ENCODE data around the gene FGR. TPM values are rescaled to one million over a fixed set of nuclear protein-coding genes. Genes with fewer than 3 reads are reported as not detected.

Gene FGR
- total and polyA plus RNA-seq, 2 of the 13 experiments (the other 11 are each of a cell fraction or from before 2014, with no cell fraction given): not detected

GRCh38 chr1:27574001-27574781 is 60.8 kb downstream of the FGR start (continued):
- TF ChIP-seq ZNF142 (CRISPR knock-in tag; IDR thresholded peaks at IDR 0.05): no peak
- no peak for TF ChIP-seq ZNF572 (CRISPR knock-in tag; IDR thresholded peaks at IDR 0.05)
- TF ChIP-seq ZNF354B (CRISPR knock-in tag; IDR thresholded peaks at IDR 0.05): no peak
- no peak for TF ChIP-seq GTF2F1 (IDR thresholded peaks at IDR 0.05; ENCODE audit: low read length)
- TF ChIP-seq PITX1 (CRISPR knock-in tag; IDR thresholded peaks at IDR 0.05): no peak
- TF ChIP-seq NAIF1 (CRISPR knock-in tag; IDR thresholded peaks at IDR 0.05; ENCODE audit: borderline replicate concordance): no peak
- TF ChIP-seq, protein P1, sequence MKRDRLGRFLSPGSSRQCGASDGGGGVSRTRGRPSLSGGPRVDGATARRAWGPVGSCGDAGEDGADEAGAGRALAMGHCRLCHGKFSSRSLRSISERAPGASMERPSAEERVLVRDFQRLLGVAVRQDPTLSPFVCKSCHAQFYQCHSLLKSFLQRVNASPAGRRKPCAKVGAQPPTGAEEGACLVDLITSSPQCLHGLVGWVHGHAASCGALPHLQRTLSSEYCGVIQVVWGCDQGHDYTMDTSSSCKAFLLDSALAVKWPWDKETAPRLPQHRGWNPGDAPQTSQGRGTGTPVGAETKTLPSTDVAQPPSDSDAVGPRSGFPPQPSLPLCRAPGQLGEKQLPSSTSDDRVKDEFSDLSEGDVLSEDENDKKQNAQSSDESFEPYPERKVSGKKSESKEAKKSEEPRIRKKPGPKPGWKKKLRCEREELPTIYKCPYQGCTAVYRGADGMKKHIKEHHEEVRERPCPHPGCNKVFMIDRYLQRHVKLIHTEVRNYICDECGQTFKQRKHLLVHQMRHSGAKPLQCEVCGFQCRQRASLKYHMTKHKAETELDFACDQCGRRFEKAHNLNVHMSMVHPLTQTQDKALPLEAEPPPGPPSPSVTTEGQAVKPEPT (CRISPR knock-in tag; IDR thresholded peaks at IDR 0.05; ENCODE audit: low read depth): peak; percentile 74; the same call in 1 of the 2 replicates
- no peak for TF ChIP-seq ZNF230 (CRISPR knock-in tag; IDR thresholded peaks at IDR 0.05)
- no peak for TF ChIP-seq SP2 (CRISPR knock-in tag; IDR thresholded peaks at IDR 0.05)
- no peak for TF ChIP-seq U2AF1 (optimal IDR thresholded peaks at IDR 0.05; ENCODE audit: low read depth, low read length)
- TF ChIP-seq, protein P2, sequence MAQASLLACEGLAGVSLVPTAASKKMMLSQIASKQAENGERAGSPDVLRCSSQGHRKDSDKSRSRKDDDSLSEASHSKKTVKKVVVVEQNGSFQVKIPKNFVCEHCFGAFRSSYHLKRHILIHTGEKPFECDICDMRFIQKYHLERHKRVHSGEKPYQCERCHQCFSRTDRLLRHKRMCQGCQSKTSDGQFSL (CRISPR knock-in tag; IDR thresholded peaks at IDR 0.05): no peak
- TF ChIP-seq KAT8 (CRISPR knock-in tag; IDR thresholded peaks at IDR 0.05): 0 out of 2 replicates have a peak, but pooled peaks have one; percentile 35
- peak; percentile 63; the same call in 1 of the 2 replicates for TF ChIP-seq SP5 (CRISPR knock-in tag; IDR thresholded peaks at IDR 0.05; ENCODE audit: borderline replicate concordance, low read depth)
- no peak for TF ChIP-seq ZNF282 (IDR thresholded peaks at IDR 0.05; ENCODE audit: partially characterized antibody)
- TF ChIP-seq DMTF1 (CRISPR knock-in tag; IDR thresholded peaks at IDR 0.05): no peak
- peak; percentile 54; the same call in 1 of the 2 replicates for TF ChIP-seq ZNF746 (CRISPR knock-in tag; IDR thresholded peaks at IDR 0.05)
- peak; percentile 86 for TF ChIP-seq GATA4 (IDR thresholded peaks at IDR 0.05; ENCODE audit: borderline replicate concordance, low read depth)
- peak; percentile 82; the same call in 1 of the 2 replicates for TF ChIP-seq ZNF34 (CRISPR knock-in tag; IDR thresholded peaks at IDR 0.05; ENCODE audit: borderline replicate concordance)
